Right renal pelvis (tissue), 4 donors: ENCODE measurements around the gene NFKBIB. TPM values are rescaled to one million over a fixed set of nuclear protein-coding genes. Genes with fewer than 3 reads are reported as not detected.

Experiments used
- DNase-seq, 4 donors: peaks; one replicate each; pipeline ENCODE4 v3.0.0-alpha.2; 2013; ENCODE audit warnings: low read depth in 4 of 4, low spot score in 3 of 4, missing footprints in 1 of 4
- polyA plus RNA-seq, 4 donors: library from polyadenylated mRNA; unstranded; fragments of 120-200 nt; gene quantifications; one replicate each; pipeline ENCODE4 v1.2.1, GENCODE V29; 2013; ENCODE audit not compliant: insufficient read length in 4 of 4

Gene NFKBIB
- polyA plus RNA-seq, 4 donors: 8.1 to 11.6 (median 8.8) TPM

- peak in 2 of 4 donors; percentile 61 to 67 for DNase-seq
Measured at GRCh38 chr19:38952395-38953165, 52.8 kb downstream of the NFKBIB start.

- no peak for DNase-seq
Measured at GRCh38 chr19:38953677-38954076, 53.9 kb downstream of the NFKBIB start.

DNA sequence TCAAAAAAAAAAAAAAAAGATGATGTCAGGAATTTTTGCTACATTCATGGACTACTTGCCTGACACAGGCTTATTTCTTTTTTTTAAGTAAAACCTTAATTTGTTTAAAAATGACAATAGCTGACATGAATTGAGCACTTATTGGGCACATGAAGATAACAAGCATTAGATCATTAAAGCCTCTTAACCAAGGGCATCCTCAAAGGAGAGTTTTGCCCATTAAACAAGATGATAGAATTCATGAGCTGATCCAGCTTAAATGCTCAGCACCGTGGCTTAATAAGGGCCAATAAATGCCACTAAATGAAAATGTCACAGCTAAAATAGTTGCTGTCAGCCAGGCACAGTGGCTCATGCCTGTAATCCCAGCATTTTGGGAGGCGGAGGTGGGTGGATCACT, 56.5 kb downstream of the NFKBIB start:
- no peak for DNase-seq

- DNase-seq: no peak
Measured at GRCh38 chr19:38958301-38958700, 58.5 kb downstream of the NFKBIB start.

Other genes with a start within 250 kb of the NFKBIB start
- 1 to 10 TPM; 3.3 to 7.6 (median 6.2) TPM for gene CAPN12, start 155.5 kb upstream of the NFKBIB start, polyA plus RNA-seq
- 1 to 10 TPM in 1 of 4 donors, under 1 TPM in 3; 0.29 to 1.2 (median 0.71) TPM for gene LGALS7, start 126.5 kb upstream of the NFKBIB start, polyA plus RNA-seq
- 1 to 10 TPM in 2 of 4 donors, under 1 TPM in 1, not detected in 1; 0.80 to 2.6 (median 2.1) TPM for gene LGALS7B, start 110.8 kb upstream of the NFKBIB start, polyA plus RNA-seq
- gene LGALS4, start 87.0 kb upstream of the NFKBIB start, polyA plus RNA-seq: 1 to 10 TPM; 1.1 to 2.1 (median 1.5) TPM
- gene ECH1, start 68.2 kb upstream of the NFKBIB start, polyA plus RNA-seq: 100 to 1,000 TPM; 136 to 179 (median 139) TPM
- 100 to 1,000 TPM; 471 to 524 (median 503) TPM for gene HNRNPL, start 50.0 kb upstream of the NFKBIB start, polyA plus RNA-seq
- gene RINL, start 21.7 kb upstream of the NFKBIB start, polyA plus RNA-seq: 1 to 10 TPM; 7.5 to 9.9 (median 8.9) TPM
- 10 to 100 TPM; 42.0 to 46.0 (median 43.1) TPM for gene SIRT2, start 351 bp upstream of the NFKBIB start, polyA plus RNA-seq
- under 1 TPM; 0.38 to 0.65 (median 0.55) TPM for gene CCER2, start 12.2 kb downstream of the NFKBIB start, polyA plus RNA-seq
- gene SARS2, start 30.8 kb downstream of the NFKBIB start, polyA plus RNA-seq: 10 to 100 TPM; 35.3 to 52.0 (median 41.6) TPM
- 10 to 100 TPM; 19.8 to 31.7 (median 23.5) TPM for gene MRPS12, start 31.0 kb downstream of the NFKBIB start, polyA plus RNA-seq
- gene FBXO17, start 75.8 kb downstream of the NFKBIB start, polyA plus RNA-seq: 10 to 100 TPM; 60.5 to 76.1 (median 65.7) TPM
- 1 to 10 TPM; 6.0 to 8.7 (median 7.2) TPM for gene FBXO27, start 132.6 kb downstream of the NFKBIB start, polyA plus RNA-seq
- under 1 TPM; 0.27 to 0.65 (median 0.50) TPM for gene ACP7, start 184.4 kb downstream of the NFKBIB start, polyA plus RNA-seq
- 10 to 100 TPM; 53.9 to 78.8 (median 56.0) TPM for gene PAK4, start 225.8 kb downstream of the NFKBIB start, polyA plus RNA-seq